Fibroblast of lung (primary cell): ENCODE data around the gene CEP192.

Experiments
- CTCF ChIP-seq, 2 donors: IDR thresholded peaks in 1 of 2; conservative IDR thresholded peaks in 1 of 2; 1 replicate in 1 of 2; 2 replicates in 1 of 2; pipeline ENCODE4 v1.5.1; 2011 to 2012; ENCODE audit warnings: low read length in 2 of 2, control low read depth in 1 of 2, inconsistent platforms in 1 of 2, low read depth in 1 of 2, mild to moderate bottlenecking in 1 of 2
- EZH2 ChIP-seq: IDR thresholded peaks from 2 replicates; pipeline ENCODE4 v1.5.1; 2012; ENCODE audit warnings: low read length, control low read depth, mild to moderate bottlenecking; ENCODE audit errors: missing control alignments

DNA sequence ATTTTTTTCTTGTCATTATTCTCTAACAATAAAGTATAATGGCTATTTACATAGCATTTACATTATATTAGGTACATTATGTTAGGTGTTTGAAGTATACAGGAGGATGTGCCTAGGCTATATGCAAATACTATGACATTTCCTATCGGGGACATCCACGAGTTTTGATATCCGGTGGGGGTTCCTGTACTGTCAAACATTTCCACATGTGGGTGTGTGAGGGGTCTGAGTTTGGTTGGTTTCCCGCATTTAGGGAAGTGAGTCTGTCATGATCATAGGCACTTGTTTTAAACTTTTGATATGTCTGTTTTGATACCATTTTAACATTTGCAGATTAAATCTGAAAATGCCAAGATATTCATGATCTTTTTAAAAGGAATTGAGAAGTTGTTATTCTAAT lies 76.0 kb downstream of the CEP192 start:
- TF ChIP-seq CTCF (conservative IDR thresholded peaks at IDR 0.05 in 1 of 2, IDR thresholded peaks at IDR 0.05 in 1 of 2; ENCODE audit: low read depth in 1 of 2, low read length in 2 of 2) (no peak), EZH2 (no peak)
